K562 treated with DMSO at 1 percent for 24 hours (cell line): ENCODE measurements around the gene S100G. TPM values are rescaled to one million over a fixed set of nuclear protein-coding genes. Genes with fewer than 3 reads are reported as not detected.

Experiments used
- total RNA-seq: library from RNA; unstranded; fragments of 300-600 nt; gene quantifications from 2 replicates; pipeline ENCODE4 v1.2.3, GENCODE V29; 2022; ENCODE audit warnings: low read depth; ENCODE audit not compliant: insufficient read depth

The S100G gene
- total RNA-seq = not detected in 2 replicates

DNA sequence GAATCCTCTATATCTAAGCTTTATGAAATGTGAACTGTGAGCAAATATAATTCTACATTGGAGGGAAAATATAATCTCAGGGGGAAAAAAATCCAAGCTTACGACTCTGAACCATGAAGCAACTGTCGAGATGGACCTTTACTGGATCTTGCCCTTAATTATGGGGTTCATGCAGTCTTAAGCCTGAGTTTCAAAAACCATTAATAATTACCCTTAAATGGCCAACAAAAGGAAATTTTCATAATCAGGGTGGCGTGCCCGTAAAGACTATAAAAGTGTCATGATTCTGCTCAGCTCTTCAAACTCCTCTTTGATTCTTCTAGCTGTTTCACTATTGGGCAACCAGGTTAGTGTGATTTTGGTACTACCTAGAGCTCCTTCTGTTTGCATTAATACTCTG is at the start of gene S100G:
TSS of gene S100G (plus strand) at position 301 of the 400 bp plus-strand sequence. CDS start 849 bp downstream, outside the sequence.

Other genes with a start within 250 kb of the S100G start
- 9.4 and 10.5 TPM in 2 replicates for gene CTPS2, start 62.5 kb downstream of the S100G start, total RNA-seq
- 15.8 and 17.2 TPM in 2 replicates for gene SYAP1, start 69.5 kb downstream of the S100G start, total RNA-seq
- 9.5 and 11.0 TPM in 2 replicates for gene TXLNG, start 136.3 kb downstream of the S100G start, total RNA-seq
- gene RBBP7, start 220.2 kb downstream of the S100G start, total RNA-seq = 95.6 and 105 TPM in 2 replicates